WTC11 (cell line): ENCODE results near the gene KRT86.

Source experiments
- CBFB ChIP-seq: sonication (generic); formaldehyde crosslinking; IDR thresholded peaks from 2 replicates; pipeline ENCODE4 v1.8.1; 2022; ENCODE audit warnings: mild to moderate bottlenecking, low read depth, missing genetic modification reagents
- TF ChIP-seq, protein P1 (sequence below): fragments of 200-600 bp; IDR thresholded peaks from 2 replicates; pipeline ENCODE4 v1.8.0; 2022; ENCODE audit warnings: antibody characterized with exemption

DNA sequence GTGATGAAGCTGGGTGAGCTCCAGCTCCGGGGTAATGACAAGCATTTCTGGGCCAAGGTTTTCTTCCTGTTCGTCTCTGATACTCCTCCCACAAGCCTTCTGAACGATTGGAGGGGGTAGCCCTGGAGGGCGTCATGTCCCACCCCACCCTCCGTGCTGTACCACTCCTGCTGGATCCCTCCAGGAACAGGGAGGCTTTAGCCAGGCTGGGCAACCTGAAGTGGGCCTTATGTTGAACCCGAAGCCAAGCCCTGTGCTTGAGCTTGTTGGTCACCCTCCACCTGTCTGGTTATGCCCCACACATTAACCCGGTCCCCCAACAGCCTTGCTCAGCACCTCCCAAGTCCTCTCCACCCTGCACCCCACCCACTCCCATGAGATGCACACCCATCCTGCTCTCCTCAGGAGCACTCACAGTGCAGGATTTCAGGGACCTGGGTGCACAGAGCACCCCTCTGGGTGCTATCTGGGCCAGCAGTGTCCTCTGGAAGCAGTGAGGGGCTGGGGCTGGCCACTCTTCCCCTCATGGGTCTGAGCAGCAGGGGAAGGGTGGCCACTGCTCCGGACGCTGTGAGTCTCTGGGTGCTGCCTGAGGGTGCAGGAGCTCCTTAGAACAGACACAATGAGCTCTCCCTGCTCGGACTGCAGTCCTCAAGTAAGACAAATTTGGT lies 53.5 kb downstream of the KRT86 start:
- no peak for TF ChIP-seq CBFB (CRISPR knock-in tag)
- TF ChIP-seq, protein P1, sequence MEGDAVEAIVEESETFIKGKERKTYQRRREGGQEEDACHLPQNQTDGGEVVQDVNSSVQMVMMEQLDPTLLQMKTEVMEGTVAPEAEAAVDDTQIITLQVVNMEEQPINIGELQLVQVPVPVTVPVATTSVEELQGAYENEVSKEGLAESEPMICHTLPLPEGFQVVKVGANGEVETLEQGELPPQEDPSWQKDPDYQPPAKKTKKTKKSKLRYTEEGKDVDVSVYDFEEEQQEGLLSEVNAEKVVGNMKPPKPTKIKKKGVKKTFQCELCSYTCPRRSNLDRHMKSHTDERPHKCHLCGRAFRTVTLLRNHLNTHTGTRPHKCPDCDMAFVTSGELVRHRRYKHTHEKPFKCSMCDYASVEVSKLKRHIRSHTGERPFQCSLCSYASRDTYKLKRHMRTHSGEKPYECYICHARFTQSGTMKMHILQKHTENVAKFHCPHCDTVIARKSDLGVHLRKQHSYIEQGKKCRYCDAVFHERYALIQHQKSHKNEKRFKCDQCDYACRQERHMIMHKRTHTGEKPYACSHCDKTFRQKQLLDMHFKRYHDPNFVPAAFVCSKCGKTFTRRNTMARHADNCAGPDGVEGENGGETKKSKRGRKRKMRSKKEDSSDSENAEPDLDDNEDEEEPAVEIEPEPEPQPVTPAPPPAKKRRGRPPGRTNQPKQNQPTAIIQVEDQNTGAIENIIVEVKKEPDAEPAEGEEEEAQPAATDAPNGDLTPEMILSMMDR, result no peak
